GM12878 (cell line): Measurements from ENCODE around the gene DUSP8.

Experiments used
- CHD4 ChIP-seq: fragments of 200-600 bp; sonication (generic); IDR thresholded peaks from 2 replicates; pipeline ENCODE4 v1.6.1; 2016; ENCODE audit warnings: mild to moderate bottlenecking
- CTCF ChIP-seq, 3 experiments: IDR thresholded peaks in 2 of 3; conservative IDR thresholded peaks in 1 of 3; 2 replicates each; pipeline ENCODE4 v1.5.1; 2011; ENCODE audit warnings: low read depth in 3 of 3, low read length in 3 of 3, mild to moderate bottlenecking in 3 of 3, control low read depth in 2 of 3, moderate library complexity in 2 of 3, inconsistent platforms in 1 of 3, mixed read lengths in 1 of 3; ENCODE audit not compliant: control insufficient read depth in 2 of 3, insufficient read depth in 1 of 3; ENCODE audit errors: extremely low read depth in 1 of 3
- EZH2 ChIP-seq: IDR thresholded peaks from 2 replicates; pipeline ENCODE4 v1.6.1; 2012; ENCODE audit warnings: low read depth, mild to moderate bottlenecking, control low read depth, inconsistent platforms, low read length, borderline replicate concordance; ENCODE audit not compliant: control insufficient read depth
- JUND ChIP-seq: IDR thresholded peaks from 2 replicates; pipeline ENCODE4 v1.6.1; 2012; ENCODE audit warnings: low read depth, mild to moderate bottlenecking, low read length, improper control_type of control experiment, moderate library complexity
- MEF2B ChIP-seq: fragments of 450-650 bp; IDR thresholded peaks from 2 replicates; pipeline ENCODE4 v1.6.1; 2018; ENCODE audit warnings: mild to moderate bottlenecking, moderate library complexity; ENCODE audit not compliant: partially characterized antibody, poor library complexity, severe bottlenecking
- NBN ChIP-seq: fragments of 450-650 bp; IDR thresholded peaks from 2 replicates; pipeline ENCODE4 v1.6.1; 2016
- NRF1 ChIP-seq: conservative IDR thresholded peaks from 2 replicates; pipeline ENCODE4 v1.6.1; 2011; ENCODE audit warnings: mild to moderate bottlenecking, low read depth, low read length, improper control_type of control experiment
- POLR2AphosphoS5 ChIP-seq: IDR thresholded peaks from 2 replicates; pipeline ENCODE4 v1.6.1; 2011; ENCODE audit warnings: mild to moderate bottlenecking, low read length, inconsistent platforms
- RFX5 ChIP-seq: IDR thresholded peaks from 2 replicates; pipeline ENCODE4 v1.6.1; 2011; ENCODE audit warnings: low read depth, low read length, improper control_type of control experiment
- ZNF592 ChIP-seq: fragments of 450-650 bp; IDR thresholded peaks from 2 replicates; pipeline ENCODE4 v1.6.1; 2017; ENCODE audit warnings: mild to moderate bottlenecking, moderate library complexity
- TF ChIP-seq, protein P1 (sequence below): fragments of 450-650 bp; formaldehyde crosslinking; IDR thresholded peaks from 2 replicates; pipeline ENCODE4 v1.5.0; 2022; ENCODE audit warnings: mild to moderate bottlenecking, missing genetic modification characterization

GRCh38 chr11:1563697-1564534, 8.2 kb downstream of the DUSP8 start:
- TF ChIP-seq POLR2AphosphoS5 (no peak), EZH2 (no peak), RFX5 (no peak), CTCF (IDR thresholded peaks at IDR 0.05 in 2 of 3, conservative IDR thresholded peaks at IDR 0.05 in 1 of 3; ENCODE audit: control insufficient read depth in 2 of 3, extremely low read depth in 1 of 3, insufficient read depth in 1 of 3, low read depth in 3 of 3, low read length in 3 of 3) (no peak), NRF1 (no peak), ZNF592 (no peak), MEF2B (no peak), NBN (no peak), CHD4 (no peak), JUND (no peak)
- TF ChIP-seq, protein P1, sequence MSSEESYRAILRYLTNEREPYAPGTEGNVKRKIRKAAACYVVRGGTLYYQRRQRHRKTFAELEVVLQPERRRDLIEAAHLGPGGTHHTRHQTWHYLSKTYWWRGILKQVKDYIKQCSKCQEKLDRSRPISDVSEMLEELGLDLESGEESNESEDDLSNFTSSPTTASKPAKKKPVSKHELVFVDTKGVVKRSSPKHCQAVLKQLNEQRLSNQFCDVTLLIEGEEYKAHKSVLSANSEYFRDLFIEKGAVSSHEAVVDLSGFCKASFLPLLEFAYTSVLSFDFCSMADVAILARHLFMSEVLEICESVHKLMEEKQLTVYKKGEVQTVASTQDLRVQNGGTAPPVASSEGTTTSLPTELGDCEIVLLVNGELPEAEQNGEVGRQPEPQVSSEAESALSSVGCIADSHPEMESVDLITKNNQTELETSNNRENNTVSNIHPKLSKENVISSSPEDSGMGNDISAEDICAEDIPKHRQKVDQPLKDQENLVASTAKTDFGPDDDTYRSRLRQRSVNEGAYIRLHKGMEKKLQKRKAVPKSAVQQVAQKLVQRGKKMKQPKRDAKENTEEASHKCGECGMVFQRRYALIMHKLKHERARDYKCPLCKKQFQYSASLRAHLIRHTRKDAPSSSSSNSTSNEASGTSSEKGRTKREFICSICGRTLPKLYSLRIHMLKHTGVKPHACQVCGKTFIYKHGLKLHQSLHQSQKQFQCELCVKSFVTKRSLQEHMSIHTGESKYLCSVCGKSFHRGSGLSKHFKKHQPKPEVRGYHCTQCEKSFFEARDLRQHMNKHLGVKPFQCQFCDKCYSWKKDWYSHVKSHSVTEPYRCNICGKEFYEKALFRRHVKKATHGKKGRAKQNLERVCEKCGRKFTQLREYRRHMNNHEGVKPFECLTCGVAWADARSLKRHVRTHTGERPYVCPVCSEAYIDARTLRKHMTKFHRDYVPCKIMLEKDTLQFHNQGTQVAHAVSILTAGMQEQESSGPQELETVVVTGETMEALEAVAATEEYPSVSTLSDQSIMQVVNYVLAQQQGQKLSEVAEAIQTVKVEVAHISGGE (CRISPR knock-in tag), result no peak
